K562 (cell line): ENCODE results near the gene MPRIP.

ENCODE experiments used
- CREM ChIP-seq: IDR thresholded peaks from 2 replicates; pipeline ENCODE4 v1.6.1; 2014; ENCODE audit warnings: antibody characterized with exemption, low read depth
- MXI1 ChIP-seq: IDR thresholded peaks from 2 replicates; pipeline ENCODE4 v1.6.1; 2011; ENCODE audit warnings: low read depth, mild to moderate bottlenecking, improper control_type of control experiment, low read length
- PTTG1 ChIP-seq: fragments of 450-650 bp; IDR thresholded peaks from 2 replicates; pipeline ENCODE4 v1.6.1; 2016; ENCODE audit warnings: low read depth, mild to moderate bottlenecking, missing genetic modification characterization, missing compliant biosample characterization
- REST ChIP-seq, 2 experiments: fragments of 450-650 bp; formaldehyde crosslinking in 1 of 2; IDR thresholded peaks; 2 replicates each; pipeline versions ENCODE4 v1.4.0 to v1.6.1; 2014 to 2020; ENCODE audit warnings: mild to moderate bottlenecking in 2 of 2, borderline replicate concordance in 1 of 2, low read depth in 1 of 2
- ZNF197 ChIP-seq: fragments of 200-800 bp; sonication (Bioruptor generic); IDR thresholded peaks from 2 replicates; pipeline ENCODE4 v1.6.1; 2016; ENCODE audit warnings: low read depth, missing genetic modification characterization, missing compliant biosample characterization
- ZNF311 ChIP-seq: fragments of 250-450 bp; sonication (Bioruptor Pico); IDR thresholded peaks from 2 replicates; pipeline ENCODE4 v1.4.0; 2020; ENCODE audit warnings: mild to moderate bottlenecking, moderate library complexity

GRCh38 chr17:17200831-17201230 is 158.6 kb downstream of the MPRIP start:
- no peak for TF ChIP-seq ZNF197 (CRISPR knock-in tag)
- TF ChIP-seq ZNF311 = no peak
- no peak for TF ChIP-seq REST (IDR thresholded peaks at IDR 0.05; ENCODE audit: borderline replicate concordance)
- TF ChIP-seq REST (CRISPR knock-in tag; IDR thresholded peaks at IDR 0.05; ENCODE audit: low read depth) = no peak
- TF ChIP-seq CREM = no peak
- no peak for TF ChIP-seq PTTG1 (tag)
- TF ChIP-seq MXI1 = no peak
